Measurements from ENCODE around the gene PRCC. TPM values are rescaled to one million over a fixed set of nuclear protein-coding genes. Genes with fewer than 3 reads are reported as not detected.

PRCC gene
- total RNA-seq, 1 donor from 2014 or later: 79.1 TPM

DNA sequence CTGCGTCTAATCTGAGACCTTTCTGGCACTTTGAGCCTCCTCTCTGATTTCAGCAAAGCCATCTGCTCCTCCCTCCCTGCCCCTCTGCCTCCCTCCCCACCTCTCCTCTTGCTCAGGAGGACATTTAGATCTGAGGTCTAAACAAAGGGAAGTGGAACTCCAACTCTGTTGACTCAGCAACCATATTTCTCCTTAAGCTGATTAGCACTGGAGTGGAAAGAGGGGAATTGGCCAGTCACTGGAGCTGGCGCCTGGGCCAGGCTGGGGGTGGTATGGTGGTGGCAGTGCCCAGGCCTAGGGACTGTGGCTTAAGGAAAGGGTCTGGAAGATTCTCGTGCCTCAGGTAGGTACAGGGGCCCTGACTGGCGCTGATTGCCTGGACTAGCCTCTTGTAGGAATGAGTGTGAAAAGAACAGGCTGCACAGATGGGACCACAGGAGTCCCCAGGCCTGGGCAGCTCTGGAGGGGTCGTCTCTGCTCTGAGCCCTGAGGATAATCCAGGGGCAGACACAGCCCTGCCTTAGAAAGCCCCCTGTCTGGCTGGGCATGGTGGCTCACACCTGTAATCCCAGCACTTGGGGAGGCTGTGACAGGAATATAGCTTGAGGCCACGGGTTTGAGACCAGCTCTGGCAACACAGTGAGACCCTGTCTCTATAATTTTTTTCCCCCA lies 37.4 kb downstream of the PRCC start:
- no peak for DNase-seq (ENCODE audit: extremely low spot score, unreplicated experiment)
- TF ChIP-seq, protein P1, sequence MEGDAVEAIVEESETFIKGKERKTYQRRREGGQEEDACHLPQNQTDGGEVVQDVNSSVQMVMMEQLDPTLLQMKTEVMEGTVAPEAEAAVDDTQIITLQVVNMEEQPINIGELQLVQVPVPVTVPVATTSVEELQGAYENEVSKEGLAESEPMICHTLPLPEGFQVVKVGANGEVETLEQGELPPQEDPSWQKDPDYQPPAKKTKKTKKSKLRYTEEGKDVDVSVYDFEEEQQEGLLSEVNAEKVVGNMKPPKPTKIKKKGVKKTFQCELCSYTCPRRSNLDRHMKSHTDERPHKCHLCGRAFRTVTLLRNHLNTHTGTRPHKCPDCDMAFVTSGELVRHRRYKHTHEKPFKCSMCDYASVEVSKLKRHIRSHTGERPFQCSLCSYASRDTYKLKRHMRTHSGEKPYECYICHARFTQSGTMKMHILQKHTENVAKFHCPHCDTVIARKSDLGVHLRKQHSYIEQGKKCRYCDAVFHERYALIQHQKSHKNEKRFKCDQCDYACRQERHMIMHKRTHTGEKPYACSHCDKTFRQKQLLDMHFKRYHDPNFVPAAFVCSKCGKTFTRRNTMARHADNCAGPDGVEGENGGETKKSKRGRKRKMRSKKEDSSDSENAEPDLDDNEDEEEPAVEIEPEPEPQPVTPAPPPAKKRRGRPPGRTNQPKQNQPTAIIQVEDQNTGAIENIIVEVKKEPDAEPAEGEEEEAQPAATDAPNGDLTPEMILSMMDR (conservative IDR thresholded peaks at IDR 0.05): no peak
- peak overlapping the region; percentile 63 for H3K27ac Mint-ChIP-seq
- H3K4me1 Mint-ChIP-seq (ENCODE audit: unreplicated experiment): peaks cover 45% of the 10 kb centered on the region
- H3K4me3 Mint-ChIP-seq: peak overlapping the region; percentile 7
- peaks cover 16% of the 10 kb centered on the region for H3K36me3 Mint-ChIP-seq
- H3K27me3 Mint-ChIP-seq: peaks cover 10% of the 10 kb centered on the region
- no peaks in the 10 kb centered on the region for H3K9me3 Mint-ChIP-seq

DNA sequence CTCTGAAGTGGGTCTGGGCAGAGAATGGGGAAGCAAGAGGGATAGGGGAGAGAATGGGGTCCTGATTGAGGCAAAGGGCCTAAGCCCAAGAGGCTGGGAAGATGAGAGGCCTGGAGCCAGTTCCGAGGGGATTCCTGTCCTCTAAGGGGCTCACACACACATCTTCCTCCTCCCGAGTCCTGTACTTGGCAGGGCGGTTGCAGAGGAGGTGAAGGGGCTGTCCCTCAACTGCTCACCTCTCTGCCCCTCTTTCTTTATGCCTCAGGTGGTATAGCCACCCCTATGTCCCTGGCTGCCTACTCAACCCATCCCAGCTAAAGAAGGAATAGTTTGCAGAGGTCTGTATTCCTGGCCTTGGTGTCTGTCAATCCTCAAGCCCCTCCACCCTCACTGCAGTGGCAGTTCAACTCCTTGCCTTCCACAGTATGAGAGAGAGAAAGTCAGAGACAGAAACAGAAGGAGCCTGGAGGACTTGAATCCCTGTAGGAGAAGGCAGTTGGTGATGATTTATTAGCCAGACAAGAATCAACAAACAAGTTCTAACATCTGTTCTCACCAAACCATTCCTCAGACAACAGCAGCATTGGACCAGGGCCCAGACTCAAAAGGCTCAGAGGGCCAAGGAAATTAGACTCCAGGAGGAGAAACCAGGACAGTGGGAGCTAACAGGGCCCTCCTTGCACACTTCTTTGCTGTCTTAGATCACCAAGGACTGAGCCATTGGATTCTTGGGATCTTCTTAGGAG lies 38.6 kb downstream of the PRCC start:
- no peaks in the 10 kb centered on the region for H3K9me3 Mint-ChIP-seq
- peaks cover 12% of the 10 kb centered on the region for H3K36me3 Mint-ChIP-seq
- H3K4me3 Mint-ChIP-seq: peak overlapping the region; percentile 34
- H3K27ac Mint-ChIP-seq: no peak overlapping the region
- H3K4me1 Mint-ChIP-seq (ENCODE audit: unreplicated experiment): peaks cover 38% of the 10 kb centered on the region
- peaks cover 11% of the 10 kb centered on the region for H3K27me3 Mint-ChIP-seq
- DNase-seq (ENCODE audit: extremely low spot score, unreplicated experiment): no peak
- TF ChIP-seq, protein P1 (conservative IDR thresholded peaks at IDR 0.05): no peak

DNA sequence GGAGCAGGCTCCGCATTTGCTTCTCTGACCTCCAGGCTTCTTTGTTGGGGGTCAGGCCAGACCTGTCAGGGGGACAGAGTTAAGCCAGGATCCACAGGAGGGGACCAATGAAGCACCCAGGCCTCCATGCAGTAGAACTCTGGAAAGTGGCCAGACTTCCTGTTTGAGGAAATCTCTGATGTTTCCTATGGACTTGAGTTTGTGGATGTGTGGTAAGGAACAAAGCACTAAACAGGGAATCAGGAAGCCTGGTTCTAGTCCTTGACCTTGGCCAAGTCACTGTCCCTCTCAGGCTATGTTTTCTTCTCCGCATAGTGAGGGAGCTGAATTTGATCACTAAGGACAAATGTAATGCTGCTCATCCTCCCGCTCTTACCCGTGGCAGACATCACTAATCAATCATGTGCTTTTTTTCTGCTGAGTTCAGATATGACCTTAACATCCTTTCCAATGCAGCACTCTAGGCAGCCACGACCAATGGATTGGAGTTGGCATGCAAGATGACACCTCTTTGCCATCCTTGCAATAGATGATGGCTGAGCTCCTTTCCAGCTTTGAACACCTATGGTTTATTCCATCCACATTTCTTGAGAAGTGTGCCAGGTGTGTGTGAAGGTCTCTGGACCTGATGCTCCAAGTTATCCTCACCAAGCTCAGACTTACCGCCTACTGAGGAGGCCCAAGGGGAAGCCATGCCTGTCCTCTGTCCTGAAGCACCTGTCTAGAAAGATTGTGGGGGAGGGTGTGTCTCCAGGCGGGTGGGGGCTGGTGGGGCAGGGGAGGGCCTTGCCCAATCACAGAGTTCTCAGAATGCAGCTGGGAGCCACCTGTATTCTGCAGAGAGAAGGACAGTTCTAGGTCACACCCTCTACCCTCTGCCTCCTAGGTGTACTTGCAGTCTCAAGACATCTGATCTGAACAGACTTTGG lies 39.4 kb downstream of the PRCC start:
- TF ChIP-seq, protein P1 (conservative IDR thresholded peaks at IDR 0.05): no peak
- Mint-ChIP-seq H3K4me3 (no peak overlapping the region), H3K27me3 (peaks cover 19% of the 10 kb centered on the region), H3K4me1 (ENCODE audit: unreplicated experiment) (peaks cover 38% of the 10 kb centered on the region), H3K9me3 (no peaks in the 10 kb centered on the region), H3K27ac (no peak overlapping the region), H3K36me3 (peaks cover 5% of the 10 kb centered on the region)
- DNase-seq (ENCODE audit: extremely low spot score, unreplicated experiment): no peak

DNA sequence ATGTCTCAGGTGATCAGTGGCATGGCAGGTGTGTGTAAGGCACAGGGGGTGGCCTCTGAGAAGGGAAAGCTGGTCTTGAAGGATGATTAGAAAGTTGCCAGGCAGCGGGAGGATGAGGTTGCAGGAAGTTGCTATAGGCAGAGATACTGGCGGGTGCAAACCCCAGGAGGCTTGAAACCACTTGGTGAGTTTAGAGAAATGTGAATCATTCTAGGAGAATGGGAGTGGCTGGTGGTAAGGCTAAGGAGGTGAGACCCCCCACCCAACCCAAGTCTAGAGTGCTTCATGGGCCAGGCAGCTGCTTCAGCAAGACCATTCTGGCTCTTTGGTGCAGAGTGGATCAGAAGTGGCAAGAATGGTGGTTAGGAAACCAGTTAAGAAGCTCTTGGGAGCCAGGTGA lies 40.3 kb downstream of the PRCC start:
- no peak overlapping the region for H3K27ac Mint-ChIP-seq
- TF ChIP-seq, protein P1 (conservative IDR thresholded peaks at IDR 0.05): no peak
- H3K27me3 Mint-ChIP-seq: peaks cover 27% of the 10 kb centered on the region
- H3K9me3 Mint-ChIP-seq: no peaks in the 10 kb centered on the region
- H3K4me3 Mint-ChIP-seq: no peak overlapping the region
- peaks cover 31% of the 10 kb centered on the region for H3K4me1 Mint-ChIP-seq (ENCODE audit: unreplicated experiment)
- no peak for DNase-seq (ENCODE audit: extremely low spot score, unreplicated experiment)
- no peaks in the 10 kb centered on the region for H3K36me3 Mint-ChIP-seq

- TF ChIP-seq, protein P1 (conservative IDR thresholded peaks at IDR 0.05): no peak
Observed at GRCh38 chr1:156808186-156809030, 41.1 kb downstream of the PRCC start.

More at GRCh38 chr1:156808186-156809030, 41.1 kb downstream of the PRCC start:
- Mint-ChIP-seq H3K36me3 (no peaks in the 10 kb centered on the region), H3K4me1 (ENCODE audit: unreplicated experiment) (peaks cover 33% of the 10 kb centered on the region), H3K9me3 (no peaks in the 10 kb centered on the region), H3K27ac (no peak overlapping the region), H3K27me3 (peaks cover 32% of the 10 kb centered on the region), H3K4me3 (no peak overlapping the region)
- no peak for DNase-seq (ENCODE audit: extremely low spot score, unreplicated experiment)

All from type B pancreatic cell (in vitro differentiated cells).